ENCODE results near the gene TNFRSF11A.

The TNFRSF11A gene

GRCh38 chr18:62282188-62282629 is 42.9 kb upstream of the TNFRSF11A start:
- no peak overlapping the region for H3K4me3 ChIP-seq (ENCODE audit: low read length)
- DNase-seq (ENCODE audit: low read depth) = no peak
- no peak for TF ChIP-seq CTCF (IDR thresholded peaks at IDR 0.05; ENCODE audit: insufficient read depth, low read depth, low read length, missing control alignments)

GRCh38 chr18:62284637-62285036 is 40.5 kb upstream of the TNFRSF11A start:
- no peak overlapping the region for H3K4me3 ChIP-seq (ENCODE audit: low read length)
- no peak for TF ChIP-seq CTCF (IDR thresholded peaks at IDR 0.05; ENCODE audit: insufficient read depth, low read depth, low read length, missing control alignments)
- DNase-seq (ENCODE audit: low read depth) = no peak

DNA sequence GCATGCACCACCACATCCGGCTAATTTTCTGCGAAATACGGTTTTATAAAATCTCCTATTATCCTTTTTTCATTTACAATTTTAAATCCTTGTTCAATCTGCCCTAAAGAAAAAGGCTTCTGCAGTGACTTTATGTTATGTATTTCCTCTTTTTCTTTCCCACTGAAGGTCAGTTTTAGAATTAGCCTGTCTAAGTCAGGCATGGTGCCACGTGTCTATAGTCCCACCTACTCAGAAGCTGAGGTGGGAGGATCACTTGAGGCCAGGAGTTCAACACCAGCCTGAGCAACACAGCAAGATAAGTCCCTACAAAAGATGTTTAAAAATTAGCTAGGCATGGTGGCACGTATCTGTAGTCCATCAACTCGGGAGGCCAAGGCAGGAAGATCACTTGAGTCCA is 39.8 kb upstream of the TNFRSF11A start:
- DNase-seq (ENCODE audit: low read depth) = no peak
- TF ChIP-seq CTCF (IDR thresholded peaks at IDR 0.05; ENCODE audit: insufficient read depth, low read depth, low read length, missing control alignments) = no peak
- H3K4me3 ChIP-seq (ENCODE audit: low read length) = no peak overlapping the region

DNA sequence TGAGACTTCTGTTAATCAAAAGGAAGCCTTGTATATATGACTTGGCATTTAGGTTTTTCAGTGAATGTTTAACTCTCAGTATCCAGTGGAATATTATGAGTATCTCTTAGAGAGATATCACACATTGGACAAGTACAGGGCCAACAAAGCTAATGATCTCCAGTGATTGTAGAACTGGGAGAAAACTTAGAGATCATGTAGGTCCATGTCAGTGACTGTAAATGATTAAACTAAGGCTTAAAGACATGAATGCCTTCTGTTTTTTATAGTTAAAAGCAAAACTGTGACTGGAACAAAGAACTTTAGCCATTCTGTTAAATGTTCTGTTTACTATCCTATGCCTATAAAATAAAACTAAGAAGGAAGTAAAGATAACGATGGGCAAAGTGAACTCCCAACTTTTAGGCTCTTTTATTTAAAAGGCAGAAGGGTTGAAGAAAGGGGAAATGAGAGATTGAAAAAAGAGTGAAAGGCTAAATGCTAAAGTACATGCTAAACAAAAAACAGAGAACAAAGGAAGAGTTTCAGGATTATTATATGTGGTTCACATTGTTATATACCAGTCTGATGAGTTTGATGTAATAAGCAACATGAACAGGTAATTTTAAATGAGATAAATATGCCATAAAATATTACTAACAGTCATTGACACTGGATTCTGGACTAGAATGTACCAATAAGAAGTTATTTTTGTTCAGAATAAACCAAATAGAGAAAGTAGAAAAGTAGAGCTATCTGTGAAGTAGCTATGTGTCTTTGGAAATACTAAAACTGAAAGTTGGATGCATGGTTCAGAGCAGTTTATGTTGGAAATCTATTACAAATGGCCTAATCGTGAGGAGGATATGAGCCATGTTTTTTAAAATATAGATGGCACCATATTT is 37.1 kb upstream of the TNFRSF11A start:
- no peak for TF ChIP-seq CTCF (IDR thresholded peaks at IDR 0.05; ENCODE audit: insufficient read depth, low read depth, low read length, missing control alignments)
- H3K4me3 ChIP-seq (ENCODE audit: low read length) = no peak overlapping the region
- no peak for DNase-seq (ENCODE audit: low read depth)

DNA sequence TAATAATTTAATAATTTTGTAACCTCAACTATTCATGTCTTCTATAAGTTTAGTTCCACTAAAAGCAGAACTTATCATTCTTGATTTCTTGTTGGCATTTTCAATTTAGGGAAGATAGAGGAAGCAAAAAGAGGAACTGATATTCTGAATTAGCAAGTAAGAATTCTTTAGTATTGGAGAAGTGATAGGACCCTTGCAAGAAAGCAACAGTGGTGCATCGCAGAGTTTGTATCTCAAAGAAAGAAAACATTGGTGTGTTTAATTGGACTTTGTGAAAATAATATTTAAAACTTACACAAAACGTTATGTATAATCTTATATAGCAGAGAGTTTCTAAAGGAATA is 36.5 kb upstream of the TNFRSF11A start:
- H3K4me3 ChIP-seq (ENCODE audit: low read length) = no peak overlapping the region
- no peak for DNase-seq (ENCODE audit: low read depth)
- no peak for TF ChIP-seq CTCF (IDR thresholded peaks at IDR 0.05; ENCODE audit: insufficient read depth, low read depth, low read length, missing control alignments)

DNA sequence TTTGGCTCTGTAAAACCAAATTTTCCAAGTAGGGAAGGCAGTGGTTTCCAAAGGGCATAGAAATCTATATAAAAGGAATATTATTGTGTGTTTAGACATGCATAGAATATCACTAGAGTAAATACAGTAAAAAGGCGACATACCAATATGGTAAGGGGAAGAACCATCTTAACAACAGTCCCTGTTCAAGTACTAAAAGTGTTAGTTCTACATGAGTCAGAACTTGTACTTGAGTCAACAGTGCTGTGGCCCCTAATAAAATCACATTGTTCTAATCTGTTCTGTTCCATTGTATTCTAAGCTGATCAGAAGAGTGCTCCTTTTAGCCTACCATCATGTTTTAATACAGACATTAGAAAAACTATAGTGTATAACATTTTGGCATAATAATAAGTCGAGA is 36.1 kb upstream of the TNFRSF11A start:
- DNase-seq (ENCODE audit: low read depth) = no peak
- H3K4me3 ChIP-seq (ENCODE audit: low read length) = no peak overlapping the region
- no peak for TF ChIP-seq CTCF (IDR thresholded peaks at IDR 0.05; ENCODE audit: insufficient read depth, low read depth, low read length, missing control alignments)

- no peak overlapping the region for H3K4me3 ChIP-seq (ENCODE audit: low read length)
- no peak for DNase-seq (ENCODE audit: low read depth)
- no peak for TF ChIP-seq CTCF (IDR thresholded peaks at IDR 0.05; ENCODE audit: insufficient read depth, low read depth, low read length, missing control alignments)
These were observed 31.0 kb upstream of the TNFRSF11A start for GRCh38 chr18:62294073-62294472.

Measured in epithelial cell of esophagus (primary cell).